ENCODE results near the gene RAB3D. TPM values are rescaled to one million over a fixed set of nuclear protein-coding genes. Genes with fewer than 3 reads are reported as not detected.

Gene RAB3D
- total RNA-seq, 1 donor from 2014 or later: 9.9 TPM

DNA sequence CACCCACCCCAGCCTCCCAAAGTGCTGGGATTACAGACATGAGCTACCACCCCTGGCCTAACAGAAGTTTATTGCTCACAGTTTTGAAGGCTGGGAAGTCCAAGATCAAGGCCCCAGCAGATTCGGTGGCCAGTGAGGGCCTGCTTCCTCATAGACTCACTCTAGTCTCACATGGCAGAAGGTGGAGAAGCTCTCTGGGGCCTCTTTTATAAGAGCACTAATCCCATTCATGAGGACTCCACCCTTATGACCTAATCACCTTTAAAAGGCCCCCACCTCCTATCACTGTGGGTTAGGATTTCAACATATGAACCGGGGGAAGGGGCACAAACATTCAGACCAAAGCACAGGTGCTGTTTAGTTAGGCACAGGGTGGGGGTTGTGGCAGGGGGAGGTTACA lies 28.1 kb upstream of the RAB3D start:
- Histone ChIP-seq H3K27me3 (ENCODE audit: control insufficient read depth in 3 of 3, insufficient read depth in 3 of 3, low read length in 3 of 3) (no peaks in the 10 kb centered on the region), H3K36me3 (ENCODE audit: control insufficient read depth in 3 of 3, insufficient read depth in 3 of 3, low read length in 3 of 3) (peaks cover 11 to 18% (median 11%) of the 10 kb centered on the region in 3 donors), H3K27ac (ENCODE audit: low read depth, low read length) (no peak overlapping the region), H3K9me3 (ENCODE audit: control insufficient read depth in 3 of 3, low read length in 3 of 3) (no peaks in the 10 kb centered on the region), H3K4me1 (ENCODE audit: control insufficient read depth in 3 of 3, insufficient read depth in 3 of 3, low read length in 3 of 3) (no peaks in the 10 kb centered on the region), H3K9ac (ENCODE audit: low read depth in 1 of 3, low read length in 3 of 3) (no peak overlapping the region), H3K4me3 (ENCODE audit: low read length in 3 of 3) (no peak overlapping the region)

DNA sequence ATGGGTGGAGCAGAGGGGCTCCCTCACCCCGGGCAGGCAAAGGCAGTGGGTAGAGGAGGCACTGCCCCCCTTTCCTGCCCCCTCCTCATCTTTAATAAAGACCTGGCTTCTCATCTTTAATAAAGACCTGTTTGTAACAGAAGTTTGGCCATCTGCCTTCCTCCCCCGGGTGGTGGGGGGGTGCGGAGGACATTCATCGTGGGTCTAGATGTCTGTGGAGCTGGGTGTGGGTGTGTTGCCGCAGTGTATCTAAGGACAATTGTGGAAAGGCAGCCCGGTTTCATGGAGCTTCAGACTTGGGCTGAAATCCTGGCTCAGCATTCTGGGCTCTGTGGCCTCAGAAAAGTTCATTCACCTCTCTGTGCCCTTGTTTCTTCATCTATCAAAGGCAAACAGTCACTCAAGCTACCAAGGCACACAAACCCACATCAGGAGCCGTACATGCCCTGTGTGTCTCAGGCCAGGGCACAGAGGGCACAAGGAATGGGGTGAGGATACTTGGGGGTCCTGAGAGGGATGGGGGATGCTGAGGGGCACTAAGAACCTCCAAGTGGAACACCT lies 26.2 kb upstream of the RAB3D start:
- no peak overlapping the region for H3K4me3 ChIP-seq (ENCODE audit: low read length in 3 of 3)
- peaks cover 15 to 31% (median 19%) of the 10 kb centered on the region in 3 donors for H3K36me3 ChIP-seq (ENCODE audit: control insufficient read depth in 3 of 3, insufficient read depth in 3 of 3, low read length in 3 of 3)
- no peak overlapping the region for H3K9ac ChIP-seq (ENCODE audit: low read depth in 1 of 3, low read length in 3 of 3)
- no peaks in the 10 kb centered on the region for H3K9me3 ChIP-seq (ENCODE audit: control insufficient read depth in 3 of 3, low read length in 3 of 3)
- peaks cover 0 to 5% (median 0%) of the 10 kb centered on the region in 3 donors for H3K27me3 ChIP-seq (ENCODE audit: control insufficient read depth in 3 of 3, insufficient read depth in 3 of 3, low read length in 3 of 3)
- H3K27ac ChIP-seq (ENCODE audit: low read depth, low read length): no peak overlapping the region
- no peaks in the 10 kb centered on the region for H3K4me1 ChIP-seq (ENCODE audit: control insufficient read depth in 3 of 3, insufficient read depth in 3 of 3, low read length in 3 of 3)

DNA sequence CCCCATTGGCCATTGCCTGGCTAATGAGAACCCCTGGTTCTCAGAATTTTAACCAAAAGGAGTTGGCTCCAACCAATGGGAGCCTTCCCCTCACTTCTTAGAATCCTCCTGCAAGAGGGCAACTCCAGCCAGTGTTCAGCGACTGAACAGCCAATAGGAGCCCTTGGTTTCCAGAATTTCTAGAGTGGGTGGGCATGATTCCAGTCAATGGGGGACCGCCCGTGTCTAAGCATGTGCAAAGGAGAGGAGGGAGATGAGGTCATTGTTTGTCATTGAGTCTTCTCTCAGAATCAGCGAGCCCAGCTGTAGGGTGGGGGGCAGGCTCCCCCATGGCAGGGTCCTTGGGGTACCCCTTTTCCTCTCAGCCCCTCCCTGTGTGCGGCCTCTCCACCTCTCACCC lies 25.5 kb upstream of the RAB3D start:
- H3K36me3 ChIP-seq (ENCODE audit: control insufficient read depth in 3 of 3, insufficient read depth in 3 of 3, low read length in 3 of 3): peaks cover 15 to 31% (median 19%) of the 10 kb centered on the region in 3 donors
- no peak overlapping the region for H3K4me3 ChIP-seq (ENCODE audit: low read length in 3 of 3)
- H3K4me1 ChIP-seq (ENCODE audit: control insufficient read depth in 3 of 3, insufficient read depth in 3 of 3, low read length in 3 of 3): no peaks in the 10 kb centered on the region
- no peak overlapping the region for H3K27ac ChIP-seq (ENCODE audit: low read depth, low read length)
- H3K9ac ChIP-seq (ENCODE audit: low read depth in 1 of 3, low read length in 3 of 3): no peak overlapping the region
- no peaks in the 10 kb centered on the region for H3K9me3 ChIP-seq (ENCODE audit: control insufficient read depth in 3 of 3, low read length in 3 of 3)
- H3K27me3 ChIP-seq (ENCODE audit: control insufficient read depth in 3 of 3, insufficient read depth in 3 of 3, low read length in 3 of 3): peaks cover 0 to 5% (median 0%) of the 10 kb centered on the region in 3 donors

DNA sequence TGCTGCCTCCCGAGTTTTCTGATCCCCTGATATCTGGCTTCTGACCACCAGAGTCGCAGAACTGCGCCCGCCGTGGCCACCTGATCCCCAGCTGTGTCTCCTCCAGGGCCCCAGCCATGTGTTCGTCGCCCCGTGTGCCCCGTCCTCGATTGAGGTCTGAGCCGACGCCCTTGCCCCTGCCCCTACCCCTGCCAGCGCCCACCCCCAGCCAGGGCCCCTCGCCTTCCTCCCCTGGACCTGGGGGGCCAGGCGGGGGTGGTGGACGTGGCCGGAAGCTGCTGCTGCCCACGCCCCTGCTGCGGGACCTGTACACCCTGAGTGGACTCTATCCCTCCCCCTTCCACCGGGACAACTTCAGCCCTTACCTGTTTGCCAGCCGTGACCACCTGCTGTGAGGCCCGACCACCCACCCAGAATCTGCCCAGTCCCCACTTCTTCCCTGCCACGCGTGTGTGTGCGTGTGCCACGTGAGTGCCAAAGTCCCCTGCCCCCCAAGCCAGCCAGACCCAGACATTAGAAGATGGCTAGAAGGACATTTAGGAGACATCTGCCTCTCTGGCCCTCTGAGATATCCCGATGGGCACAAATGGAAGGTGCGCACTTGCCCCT lies 24.9 kb upstream of the RAB3D start:
- Histone ChIP-seq H3K27me3 (ENCODE audit: control insufficient read depth in 3 of 3, insufficient read depth in 3 of 3, low read length in 3 of 3) (peaks cover 0 to 5% (median 0%) of the 10 kb centered on the region in 3 donors), H3K9ac (ENCODE audit: low read depth in 1 of 3, low read length in 3 of 3) (no peak overlapping the region), H3K9me3 (ENCODE audit: control insufficient read depth in 3 of 3, low read length in 3 of 3) (no peaks in the 10 kb centered on the region), H3K27ac (ENCODE audit: low read depth, low read length) (no peak overlapping the region), H3K4me3 (ENCODE audit: low read length in 3 of 3) (no peak overlapping the region), H3K4me1 (ENCODE audit: control insufficient read depth in 3 of 3, insufficient read depth in 3 of 3, low read length in 3 of 3) (no peaks in the 10 kb centered on the region), H3K36me3 (ENCODE audit: control insufficient read depth in 3 of 3, insufficient read depth in 3 of 3, low read length in 3 of 3) (peaks cover 17 to 32% (median 19%) of the 10 kb centered on the region in 3 donors)

DNA sequence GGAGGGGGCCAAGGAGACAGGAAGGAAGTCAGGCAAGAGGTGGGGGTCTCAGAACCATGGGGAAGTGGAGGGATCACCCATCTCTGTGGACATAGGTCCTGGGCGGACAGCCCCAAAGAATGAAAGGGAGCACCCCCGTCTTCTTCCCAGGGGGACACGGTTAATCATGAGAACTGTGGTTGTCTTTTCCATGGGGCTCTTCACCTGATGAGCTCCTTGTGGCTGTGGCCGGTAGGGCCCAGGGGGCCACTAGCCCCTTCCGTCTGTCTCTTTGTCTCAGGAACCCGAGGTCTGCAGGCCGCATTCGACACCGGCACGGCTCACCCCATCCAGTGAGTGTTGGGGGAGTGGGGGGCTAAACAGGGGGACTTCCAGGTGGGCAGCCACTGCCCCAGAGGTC lies 24.4 kb upstream of the RAB3D start:
- H3K9ac ChIP-seq (ENCODE audit: low read depth in 1 of 3, low read length in 3 of 3): no peak overlapping the region
- H3K27ac ChIP-seq (ENCODE audit: low read depth, low read length): no peak overlapping the region
- H3K4me1 ChIP-seq (ENCODE audit: control insufficient read depth in 3 of 3, insufficient read depth in 3 of 3, low read length in 3 of 3): no peaks in the 10 kb centered on the region
- H3K27me3 ChIP-seq (ENCODE audit: control insufficient read depth in 3 of 3, insufficient read depth in 3 of 3, low read length in 3 of 3): peaks cover 0 to 5% (median 0%) of the 10 kb centered on the region in 3 donors
- no peak overlapping the region for H3K4me3 ChIP-seq (ENCODE audit: low read length in 3 of 3)
- H3K36me3 ChIP-seq (ENCODE audit: control insufficient read depth in 3 of 3, insufficient read depth in 3 of 3, low read length in 3 of 3): peaks cover 19 to 31% (median 20%) of the 10 kb centered on the region in 3 donors
- no peaks in the 10 kb centered on the region for H3K9me3 ChIP-seq (ENCODE audit: control insufficient read depth in 3 of 3, low read length in 3 of 3)

DNA sequence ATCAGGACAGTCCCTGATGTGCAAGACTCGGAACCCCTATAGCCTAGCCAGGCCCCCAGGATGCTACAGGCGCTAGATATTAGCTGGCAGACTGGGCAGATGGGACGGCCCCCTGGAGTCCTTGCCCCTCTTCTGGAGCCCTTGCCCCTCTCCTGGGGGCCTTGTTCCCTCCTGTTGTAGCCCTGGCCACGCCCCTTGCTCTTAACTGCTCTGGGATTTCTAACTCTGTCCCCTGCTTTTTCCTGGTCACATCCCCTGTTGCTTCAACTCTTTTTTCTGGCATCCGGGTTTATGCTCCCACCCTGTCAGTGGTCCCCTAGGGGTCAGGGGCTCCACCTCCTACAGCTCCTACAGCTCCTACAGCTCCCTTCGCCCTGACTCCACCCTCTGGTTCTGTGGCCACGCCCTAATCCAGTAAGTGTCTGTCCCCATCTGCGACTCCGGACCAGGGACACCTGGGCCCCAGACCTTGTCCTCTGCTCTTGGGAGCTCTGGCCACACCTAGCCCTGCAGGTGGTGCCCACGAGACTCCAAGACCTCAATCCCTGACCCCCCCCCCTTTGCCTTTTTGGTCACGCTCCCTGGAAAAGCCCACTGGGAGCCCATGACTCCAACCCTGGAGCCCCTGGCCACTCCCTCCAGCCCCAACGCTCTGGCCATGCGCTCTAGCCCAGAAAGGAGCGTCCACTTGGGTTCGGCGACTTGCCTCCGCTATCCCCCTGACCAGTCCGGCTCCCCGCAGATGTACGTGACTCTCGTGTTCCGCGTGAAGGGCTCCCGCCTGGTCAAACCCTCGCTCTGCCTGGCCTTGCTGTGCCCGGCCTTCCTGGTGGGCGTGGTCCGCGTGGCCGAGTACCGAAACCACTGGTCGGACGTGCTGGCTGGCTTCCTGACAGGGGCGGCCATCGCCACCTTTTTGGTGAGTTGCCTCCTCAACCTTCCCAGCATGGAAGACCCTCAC lies 22.6 kb upstream of the RAB3D start:
- no peaks in the 10 kb centered on the region for H3K9me3 ChIP-seq (ENCODE audit: control insufficient read depth in 3 of 3, low read length in 3 of 3)
- H3K9ac ChIP-seq (ENCODE audit: low read depth in 1 of 3, low read length in 3 of 3): no peak overlapping the region
- H3K4me1 ChIP-seq (ENCODE audit: control insufficient read depth in 3 of 3, insufficient read depth in 3 of 3, low read length in 3 of 3): no peaks in the 10 kb centered on the region
- H3K4me3 ChIP-seq (ENCODE audit: low read length in 3 of 3): no peak overlapping the region
- H3K27me3 ChIP-seq (ENCODE audit: control insufficient read depth in 3 of 3, insufficient read depth in 3 of 3, low read length in 3 of 3): peaks cover 0 to 5% (median 0%) of the 10 kb centered on the region in 3 donors
- H3K27ac ChIP-seq (ENCODE audit: low read depth, low read length): no peak overlapping the region
- H3K36me3 ChIP-seq (ENCODE audit: control insufficient read depth in 3 of 3, insufficient read depth in 3 of 3, low read length in 3 of 3): peaks cover 18 to 31% (median 19%) of the 10 kb centered on the region in 3 donors

DNA sequence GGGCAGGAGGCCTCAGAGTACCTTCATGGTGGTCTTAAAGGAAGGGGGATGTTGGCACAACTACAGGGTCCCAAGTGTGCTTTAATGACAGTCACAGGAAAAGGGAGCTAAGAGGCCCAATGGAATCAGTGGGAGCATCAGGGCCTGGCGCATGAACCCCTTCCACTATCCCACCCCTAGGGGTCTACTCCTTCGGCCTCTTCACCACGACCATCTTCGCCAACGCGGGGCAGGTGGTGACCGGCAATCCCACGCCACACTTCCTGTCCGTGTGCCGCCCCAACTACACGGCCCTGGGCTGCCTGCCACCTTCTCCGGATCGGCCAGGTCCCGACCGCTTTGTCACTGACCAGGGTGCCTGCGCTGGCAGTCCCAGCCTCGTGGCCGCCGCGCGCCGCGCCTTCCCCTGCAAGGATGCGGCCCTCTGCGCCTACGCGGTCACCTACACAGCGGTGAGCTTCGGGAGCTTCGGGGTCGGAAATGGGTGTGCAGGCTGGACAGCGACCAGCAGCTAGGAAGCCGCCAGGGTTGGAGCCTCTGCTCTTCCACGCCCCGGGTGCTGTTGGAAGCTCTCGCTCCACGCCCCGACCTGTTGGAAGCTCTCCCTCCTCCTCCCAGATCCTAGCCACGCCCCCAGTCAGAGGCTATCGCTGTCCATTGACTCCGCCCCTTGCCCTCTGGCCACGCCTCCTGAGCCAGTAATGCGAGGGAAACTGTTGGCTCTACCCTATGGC lies 21.7 kb upstream of the RAB3D start:
- Histone ChIP-seq H3K4me1 (ENCODE audit: control insufficient read depth in 3 of 3, insufficient read depth in 3 of 3, low read length in 3 of 3) (peaks cover 2 to 6% (median 2%) of the 10 kb centered on the region in 3 donors), H3K27me3 (ENCODE audit: control insufficient read depth in 3 of 3, insufficient read depth in 3 of 3, low read length in 3 of 3) (peaks cover 0 to 5% (median 0%) of the 10 kb centered on the region in 3 donors), H3K4me3 (ENCODE audit: low read length in 3 of 3) (no peak overlapping the region), H3K9ac (ENCODE audit: low read depth in 1 of 3, low read length in 3 of 3) (no peak overlapping the region), H3K9me3 (ENCODE audit: control insufficient read depth in 3 of 3, low read length in 3 of 3) (no peaks in the 10 kb centered on the region), H3K36me3 (ENCODE audit: control insufficient read depth in 3 of 3, insufficient read depth in 3 of 3, low read length in 3 of 3) (peaks cover 18 to 31% (median 19%) of the 10 kb centered on the region in 3 donors), H3K27ac (ENCODE audit: low read depth, low read length) (no peak overlapping the region)

DNA sequence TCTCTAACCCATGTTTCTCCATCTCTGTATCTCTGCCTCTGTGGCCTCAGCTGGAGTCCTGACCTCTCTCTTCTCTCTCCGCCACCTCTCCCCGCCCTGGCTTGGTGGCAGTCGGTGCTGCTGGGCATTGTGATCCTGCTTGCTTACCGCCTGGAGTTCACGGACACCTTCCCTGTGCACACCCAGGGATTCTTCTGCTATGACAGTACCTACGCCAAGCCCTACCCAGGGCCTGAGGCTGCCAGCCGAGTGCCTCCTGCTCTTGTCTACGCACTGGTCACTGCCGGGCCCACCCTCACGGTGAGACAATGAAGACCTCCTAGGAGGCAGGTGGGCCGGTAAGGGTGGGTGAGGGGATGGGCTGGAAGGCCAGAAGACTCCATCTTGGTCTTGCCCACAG lies 20.0 kb upstream of the RAB3D start:
- no peak overlapping the region for H3K9ac ChIP-seq (ENCODE audit: low read depth in 1 of 3, low read length in 3 of 3)
- peaks cover 7 to 13% (median 9%) of the 10 kb centered on the region in 3 donors for H3K4me1 ChIP-seq (ENCODE audit: control insufficient read depth in 3 of 3, insufficient read depth in 3 of 3, low read length in 3 of 3)
- no peaks in the 10 kb centered on the region for H3K9me3 ChIP-seq (ENCODE audit: control insufficient read depth in 3 of 3, low read length in 3 of 3)
- no peak overlapping the region for H3K27ac ChIP-seq (ENCODE audit: low read depth, low read length)
- no peak overlapping the region for H3K4me3 ChIP-seq (ENCODE audit: low read length in 3 of 3)
- H3K36me3 ChIP-seq (ENCODE audit: control insufficient read depth in 3 of 3, insufficient read depth in 3 of 3, low read length in 3 of 3): peaks cover 16 to 27% (median 16%) of the 10 kb centered on the region in 3 donors
- H3K27me3 ChIP-seq (ENCODE audit: control insufficient read depth in 3 of 3, insufficient read depth in 3 of 3, low read length in 3 of 3): peaks cover 0 to 8% (median 0%) of the 10 kb centered on the region in 3 donors

DNA sequence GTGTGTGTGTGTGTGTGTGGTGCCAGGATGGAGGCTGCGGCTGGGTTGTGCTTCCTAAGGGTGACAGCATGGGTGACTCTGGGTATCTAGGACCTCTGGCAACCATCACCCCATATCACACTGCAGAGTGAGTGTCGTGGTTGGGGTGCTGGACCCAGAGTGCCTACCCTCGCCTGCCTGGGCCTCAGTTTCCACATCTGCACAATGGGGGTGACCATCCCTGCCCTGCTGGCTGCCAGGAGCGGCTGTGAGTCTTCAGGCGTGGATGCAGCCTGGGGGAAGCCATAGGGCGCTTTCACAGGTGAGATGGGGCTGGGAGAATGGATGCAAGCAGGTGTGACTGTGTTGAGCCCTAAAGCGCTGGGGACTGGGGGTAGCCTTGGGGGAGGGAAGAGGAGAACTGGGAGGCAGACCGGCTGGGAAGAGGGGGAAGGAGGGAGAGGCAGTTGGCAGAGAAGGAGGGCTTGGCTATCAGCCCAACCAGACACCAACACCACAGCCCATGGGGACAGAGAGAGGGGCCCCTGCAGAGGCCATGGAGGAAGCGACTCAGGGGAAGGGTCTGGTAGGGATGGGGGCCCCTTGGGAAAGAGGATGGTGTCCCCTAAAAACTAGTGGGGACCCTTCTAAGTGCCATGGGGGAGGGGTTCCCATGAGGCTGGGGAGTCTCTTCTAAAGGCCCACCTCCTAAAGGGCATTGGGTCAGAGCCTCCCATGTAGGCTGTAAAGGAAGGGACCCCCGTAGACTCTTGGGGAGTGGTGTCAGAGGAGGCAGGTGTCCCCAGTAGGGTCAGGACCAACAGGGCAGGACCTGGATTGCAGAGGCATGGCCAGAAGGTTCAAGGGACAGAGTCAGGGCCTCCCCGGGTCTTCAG lies 17.5 kb upstream of the RAB3D start:
- Histone ChIP-seq H3K4me3 (ENCODE audit: low read length in 3 of 3) (peak overlapping the region in 1 of 3 donors; percentile 13), H3K36me3 (ENCODE audit: control insufficient read depth in 3 of 3, insufficient read depth in 3 of 3, low read length in 3 of 3) (peaks cover 3 to 15% (median 10%) of the 10 kb centered on the region in 3 donors), H3K4me1 (ENCODE audit: control insufficient read depth in 3 of 3, insufficient read depth in 3 of 3, low read length in 3 of 3) (peaks cover 7 to 13% (median 9%) of the 10 kb centered on the region in 3 donors), H3K9me3 (ENCODE audit: control insufficient read depth in 3 of 3, low read length in 3 of 3) (no peaks in the 10 kb centered on the region), H3K27ac (ENCODE audit: low read depth, low read length) (no peak overlapping the region), H3K9ac (ENCODE audit: low read depth in 1 of 3, low read length in 3 of 3) (no peak overlapping the region), H3K27me3 (ENCODE audit: control insufficient read depth in 3 of 3, insufficient read depth in 3 of 3, low read length in 3 of 3) (peaks cover 0 to 8% (median 0%) of the 10 kb centered on the region in 3 donors)

Measured in skeletal muscle tissue (tissue), 4 donors.